T-helper 17 cell (primary cell): ENCODE data around the gene SKIC8. TPM values are rescaled to one million over a fixed set of nuclear protein-coding genes. Genes with fewer than 3 reads are reported as not detected.

Experiments
- ATAC-seq: fragments of 150-1000 bp; cut with Tn5 transposase; 2 replicates; pipeline ENCODE4 v1.10.0; 2021; ENCODE audit warnings: mild to moderate bottlenecking, moderate library complexity
- DNase-seq, 3 donors: peaks; one replicate each; pipeline versions ENCODE4 v3.0.0 to v3.0.0-alpha.2; 2020 to 2021
- H3K9me3 ChIP-seq: one replicate; pipeline ENCODE4 v1.7.0; 2013; ENCODE audit warnings: low read length, mild to moderate bottlenecking; ENCODE audit not compliant: control insufficient read depth, poor library complexity, severe bottlenecking
- H3K27ac Mint-ChIP-seq: one replicate; pipeline ENCODE4 v1.8.0; 2022; ENCODE audit warnings: mild to moderate bottlenecking, moderate library complexity, mixed read lengths
- H3K27me3 Mint-ChIP-seq: one replicate; pipeline ENCODE4 v1.8.0; 2022; ENCODE audit warnings: mixed read lengths
- H3K36me3 Mint-ChIP-seq: one replicate; pipeline ENCODE4 v1.8.0; 2022; ENCODE audit warnings: low read depth, mixed read lengths
- H3K4me1 Mint-ChIP-seq: one replicate; pipeline ENCODE4 v1.8.0; 2022; ENCODE audit warnings: mild to moderate bottlenecking, mixed read lengths
- H3K4me3 Mint-ChIP-seq: one replicate; pipeline ENCODE4 v1.8.0; 2022; ENCODE audit warnings: mild to moderate bottlenecking, moderate library complexity, mixed read lengths
- total RNA-seq, 4 donors: library from RNA in 2 of 4; stranded (reverse) in 2 of 4; gene quantifications; one replicate each; pipeline ENCODE4 v1.2.3 and lab custom pipeline; 2022 to 2026

Gene SKIC8
- total RNA-seq, 2 donors from 2014 or later: 24.3 to 24.4 TPM

DNA sequence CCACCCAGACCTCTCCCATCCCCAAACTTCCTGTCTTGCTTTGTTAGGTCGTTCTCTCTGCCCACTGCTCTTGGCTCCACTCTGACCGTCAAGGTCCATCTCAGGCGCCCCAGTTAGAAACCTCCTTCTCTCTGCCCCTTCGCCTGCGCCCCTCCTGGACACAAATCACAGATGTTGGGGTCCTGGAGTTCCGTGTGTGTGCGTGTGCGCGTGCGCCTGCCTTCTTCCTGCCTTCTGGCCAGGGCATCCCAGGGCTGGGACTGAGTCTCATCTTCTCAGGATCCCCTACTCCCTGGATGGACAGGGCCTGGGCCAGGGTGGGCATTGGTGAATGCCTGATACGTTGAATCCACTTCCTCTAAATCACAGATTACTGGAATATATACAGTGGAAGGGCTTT lies 65.9 kb downstream of the SKIC8 start:
- H3K27me3 Mint-ChIP-seq: peaks cover 34% of the 10 kb centered on the region

More for the DNA sequence above, 65.9 kb downstream of the SKIC8 start:
- DNase-seq (no peak), ATAC-seq (no peak)
- Mint-ChIP-seq H3K27ac (no peak overlapping the region), H3K36me3 (no peaks in the 10 kb centered on the region), H3K4me1 (peaks cover 3% of the 10 kb centered on the region), H3K4me3 (no peak overlapping the region)
- no peaks in the 10 kb centered on the region for H3K9me3 ChIP-seq

Other genes starting within 250 kb of the SKIC8 start
- 100 to 1,000 TPM in 1 of 2 donors, 10 to 100 TPM in 1; 91.0 to 130 TPM for gene TBC1D2B, start 221.9 kb downstream of the SKIC8 start, total RNA-seq
- not detected for gene SH2D7, start 207.0 kb downstream of the SKIC8 start, total RNA-seq
- gene CIB2, start 168.2 kb downstream of the SKIC8 start, total RNA-seq: under 1 TPM; 0.63 to 0.65 TPM
- 10 to 100 TPM; 37.8 to 51.2 TPM for gene IDH3A, start 150.2 kb downstream of the SKIC8 start, total RNA-seq
- 1 to 10 TPM in 1 of 2 donors, under 1 TPM in 1; 0.05 to 1.1 TPM for gene ACSBG1, start 65.0 kb downstream of the SKIC8 start, total RNA-seq
- 10 to 100 TPM; 28.0 to 30.3 TPM for gene DNAJA4, start 35.0 kb downstream of the SKIC8 start, total RNA-seq
- not detected for gene CRABP1, start 40.7 kb upstream of the SKIC8 start, total RNA-seq
- 10 to 100 TPM; 51.9 to 56.3 TPM for gene IREB2, start 138.6 kb upstream of the SKIC8 start, total RNA-seq
- gene HYKK, start 208.0 kb upstream of the SKIC8 start, total RNA-seq: 1 to 10 TPM; 1.1 to 2.0 TPM
- gene PSMA4, start 240.8 kb upstream of the SKIC8 start, total RNA-seq: 10 to 100 TPM; 66.6 to 72.8 TPM